NCI-H82 treated with DMSO at 0.1 percent for 48 hours (cell line): ENCODE data around the gene NOVA1.

Experiments used
- DNase-seq: peaks from one replicate; lab custom pipeline; 2025; ENCODE audit not compliant: unreplicated experiment; lab: John Stamatoyannopoulos, UW

Gene NOVA1

GRCh38 chr14:26463136-26463535 is 134.7 kb downstream of the NOVA1 start:
- DNase-seq, result no peak

GRCh38 chr14:26454105-26454504 is 143.7 kb downstream of the NOVA1 start:
- no peak for DNase-seq

- no peak for DNase-seq
Observed at GRCh38 chr14:26448181-26448855, 149.5 kb downstream of the NOVA1 start.

- DNase-seq, result no peak
Observed at GRCh38 chr14:26444822-26445221, 153.0 kb downstream of the NOVA1 start.

- no peak for DNase-seq
Observed at GRCh38 chr14:26443654-26444053, 154.2 kb downstream of the NOVA1 start.

GRCh38 chr14:26429205-26429604 is 168.6 kb downstream of the NOVA1 start:
- DNase-seq, result no peak

GRCh38 chr14:26427097-26427496 is 170.7 kb downstream of the NOVA1 start:
- DNase-seq, result no peak

- DNase-seq, result no peak
Observed at GRCh38 chr14:26424537-26424936, 173.3 kb downstream of the NOVA1 start.

- no peak for DNase-seq
Observed at GRCh38 chr14:26415618-26416123, 182.2 kb downstream of the NOVA1 start.

GRCh38 chr14:26414926-26415325 is 182.9 kb downstream of the NOVA1 start:
- no peak for DNase-seq

- DNase-seq, result no peak
Observed at GRCh38 chr14:26414103-26414502, 183.7 kb downstream of the NOVA1 start.

- DNase-seq, result no peak
Observed at GRCh38 chr14:26412421-26412820, 185.4 kb downstream of the NOVA1 start.

- DNase-seq, result no peak
Observed at GRCh38 chr14:26410189-26410685, 187.6 kb downstream of the NOVA1 start.

- no peak for DNase-seq
Observed at GRCh38 chr14:26404927-26405326, 192.9 kb downstream of the NOVA1 start.

GRCh38 chr14:26403760-26404159 is 194.1 kb downstream of the NOVA1 start:
- DNase-seq, result no peak

GRCh38 chr14:26402126-26402525 is 195.7 kb downstream of the NOVA1 start:
- no peak for DNase-seq

GRCh38 chr14:26401179-26401968 is 196.5 kb downstream of the NOVA1 start:
- no peak for DNase-seq

GRCh38 chr14:26400373-26400772 is 197.5 kb downstream of the NOVA1 start:
- no peak for DNase-seq

GRCh38 chr14:26398616-26399015 is 199.2 kb downstream of the NOVA1 start:
- no peak for DNase-seq
